Neural cell (in vitro differentiated cells): ENCODE measurements around the gene NOP9.

ENCODE experiments used
- EP300 ChIP-seq: fragments of 450-650 bp; conservative IDR thresholded peaks from 2 replicates; pipeline ENCODE4 v1.6.1; 2014; ENCODE audit warnings: antibody characterized with exemption, mild to moderate bottlenecking, moderate library complexity; ENCODE audit not compliant: poor library complexity, severe bottlenecking
- EZH2 ChIP-seq: fragments of 200-600, 300-800 bp; shearing (Covaris generic), sonication (generic); IDR thresholded peaks from 2 replicates; pipeline ENCODE4 v1.6.1; 2014; ENCODE audit warnings: antibody characterized with exemption, low read length, borderline replicate concordance, mild to moderate bottlenecking; ENCODE audit not compliant: insufficient read depth, poor library complexity, severe bottlenecking
- POLR2AphosphoS5 ChIP-seq: IDR thresholded peaks from 2 replicates; pipeline ENCODE4 v1.6.1; 2012
- TF ChIP-seq, protein P1 (sequence below): fragments of 450-650 bp; IDR thresholded peaks from 2 replicates; pipeline ENCODE4 v1.5.1; 2014; ENCODE audit warnings: antibody characterized with exemption, mild to moderate bottlenecking, moderate library complexity; ENCODE audit not compliant: poor library complexity, severe bottlenecking

DNA sequence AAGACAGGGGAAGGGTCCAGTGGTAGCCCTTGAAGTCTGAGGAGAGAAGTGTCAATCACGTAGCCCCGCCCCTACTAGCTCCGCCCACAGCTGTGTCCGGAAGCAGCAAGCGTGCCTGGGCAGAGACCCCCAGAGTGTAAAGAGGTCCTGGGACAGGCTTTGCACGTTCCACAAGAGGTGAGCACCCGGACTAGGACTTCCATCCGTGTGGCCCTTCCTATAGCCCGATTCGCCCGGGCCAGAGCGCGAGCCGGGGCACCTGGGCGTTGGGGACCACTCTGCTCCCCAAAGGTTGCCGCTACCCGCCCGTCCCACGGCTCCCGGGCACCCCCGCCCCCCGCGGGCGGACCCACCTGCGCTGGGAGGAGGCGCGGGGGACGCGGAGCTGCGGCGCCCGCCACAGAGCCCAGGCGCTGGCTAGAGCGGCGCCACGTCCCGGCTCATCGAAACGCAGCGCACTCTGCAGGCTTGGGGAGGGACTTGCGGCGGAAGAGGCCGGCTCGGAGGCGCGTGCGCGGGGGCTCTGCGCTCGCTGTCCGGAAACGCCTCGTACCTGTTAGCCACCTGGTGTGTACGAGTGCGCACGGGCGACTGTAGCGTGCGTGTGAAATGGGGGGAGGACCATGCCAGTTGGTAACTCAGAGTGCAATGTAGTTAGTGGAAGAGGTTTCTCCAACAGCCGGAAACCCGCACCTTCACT lies 28.4 kb upstream of the NOP9 start, which contains the start of gene RABGGTA:
- peak; percentile 54 for TF ChIP-seq EP300
- TF ChIP-seq, protein P1, sequence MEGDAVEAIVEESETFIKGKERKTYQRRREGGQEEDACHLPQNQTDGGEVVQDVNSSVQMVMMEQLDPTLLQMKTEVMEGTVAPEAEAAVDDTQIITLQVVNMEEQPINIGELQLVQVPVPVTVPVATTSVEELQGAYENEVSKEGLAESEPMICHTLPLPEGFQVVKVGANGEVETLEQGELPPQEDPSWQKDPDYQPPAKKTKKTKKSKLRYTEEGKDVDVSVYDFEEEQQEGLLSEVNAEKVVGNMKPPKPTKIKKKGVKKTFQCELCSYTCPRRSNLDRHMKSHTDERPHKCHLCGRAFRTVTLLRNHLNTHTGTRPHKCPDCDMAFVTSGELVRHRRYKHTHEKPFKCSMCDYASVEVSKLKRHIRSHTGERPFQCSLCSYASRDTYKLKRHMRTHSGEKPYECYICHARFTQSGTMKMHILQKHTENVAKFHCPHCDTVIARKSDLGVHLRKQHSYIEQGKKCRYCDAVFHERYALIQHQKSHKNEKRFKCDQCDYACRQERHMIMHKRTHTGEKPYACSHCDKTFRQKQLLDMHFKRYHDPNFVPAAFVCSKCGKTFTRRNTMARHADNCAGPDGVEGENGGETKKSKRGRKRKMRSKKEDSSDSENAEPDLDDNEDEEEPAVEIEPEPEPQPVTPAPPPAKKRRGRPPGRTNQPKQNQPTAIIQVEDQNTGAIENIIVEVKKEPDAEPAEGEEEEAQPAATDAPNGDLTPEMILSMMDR = peak; percentile 98
- TF ChIP-seq EZH2 = no peak
- peak; percentile 46 for TF ChIP-seq POLR2AphosphoS5
